Measurements from ENCODE around the gene PDE2A.

DNA sequence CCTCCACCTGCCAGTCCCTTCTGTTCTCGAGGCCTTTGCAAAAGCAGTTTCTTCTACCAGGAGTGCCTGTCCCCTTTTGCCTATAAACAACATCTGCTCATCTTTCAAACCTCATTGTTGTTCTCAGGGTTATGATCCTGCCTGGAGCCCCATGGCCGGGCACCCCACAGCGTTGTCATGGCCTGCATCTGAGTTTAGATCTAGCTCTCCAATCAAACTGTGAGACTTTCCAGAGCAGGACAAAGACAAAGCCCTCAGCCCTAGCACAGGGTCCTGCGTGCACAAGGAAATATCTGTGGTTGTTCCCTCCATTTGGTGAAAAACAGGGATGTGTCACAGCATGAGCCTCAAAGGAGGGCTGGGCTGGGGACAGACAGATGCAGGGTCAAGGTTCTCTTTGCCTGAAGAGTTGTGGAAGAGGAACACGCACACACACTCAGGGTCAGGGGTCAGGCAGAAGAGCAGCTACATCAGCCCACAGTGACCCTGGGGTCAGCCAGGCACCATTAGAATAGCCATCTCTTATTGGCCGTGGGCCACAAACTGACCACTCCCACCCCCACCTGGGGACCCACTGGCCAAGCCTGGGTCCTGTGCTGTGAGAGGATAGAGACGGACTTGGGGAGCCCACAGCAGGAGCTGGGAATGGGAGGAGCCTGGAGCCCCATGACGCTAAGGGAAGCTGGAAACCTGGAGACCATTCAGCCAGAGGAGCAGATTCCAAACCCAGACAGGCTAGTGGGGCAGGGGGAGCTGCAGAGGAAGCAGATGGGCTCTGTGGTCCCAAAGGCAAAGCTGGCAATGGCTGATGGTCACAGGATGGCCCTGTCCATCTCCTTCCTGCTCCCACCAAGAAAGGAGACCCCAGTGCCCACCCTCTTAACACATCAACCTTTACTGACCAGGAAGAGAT lies 99.4 kb downstream of the PDE2A start:
- TF ChIP-seq, protein P1, sequence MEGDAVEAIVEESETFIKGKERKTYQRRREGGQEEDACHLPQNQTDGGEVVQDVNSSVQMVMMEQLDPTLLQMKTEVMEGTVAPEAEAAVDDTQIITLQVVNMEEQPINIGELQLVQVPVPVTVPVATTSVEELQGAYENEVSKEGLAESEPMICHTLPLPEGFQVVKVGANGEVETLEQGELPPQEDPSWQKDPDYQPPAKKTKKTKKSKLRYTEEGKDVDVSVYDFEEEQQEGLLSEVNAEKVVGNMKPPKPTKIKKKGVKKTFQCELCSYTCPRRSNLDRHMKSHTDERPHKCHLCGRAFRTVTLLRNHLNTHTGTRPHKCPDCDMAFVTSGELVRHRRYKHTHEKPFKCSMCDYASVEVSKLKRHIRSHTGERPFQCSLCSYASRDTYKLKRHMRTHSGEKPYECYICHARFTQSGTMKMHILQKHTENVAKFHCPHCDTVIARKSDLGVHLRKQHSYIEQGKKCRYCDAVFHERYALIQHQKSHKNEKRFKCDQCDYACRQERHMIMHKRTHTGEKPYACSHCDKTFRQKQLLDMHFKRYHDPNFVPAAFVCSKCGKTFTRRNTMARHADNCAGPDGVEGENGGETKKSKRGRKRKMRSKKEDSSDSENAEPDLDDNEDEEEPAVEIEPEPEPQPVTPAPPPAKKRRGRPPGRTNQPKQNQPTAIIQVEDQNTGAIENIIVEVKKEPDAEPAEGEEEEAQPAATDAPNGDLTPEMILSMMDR (IDR thresholded peaks at IDR 0.05), result no peak
- TF ChIP-seq POLR2A (IDR thresholded peaks at IDR 0.05) (no peak), EP300 (IDR thresholded peaks at IDR 0.05) (no peak)
